Measurements from ENCODE around the gene CCDC82.

DNA sequence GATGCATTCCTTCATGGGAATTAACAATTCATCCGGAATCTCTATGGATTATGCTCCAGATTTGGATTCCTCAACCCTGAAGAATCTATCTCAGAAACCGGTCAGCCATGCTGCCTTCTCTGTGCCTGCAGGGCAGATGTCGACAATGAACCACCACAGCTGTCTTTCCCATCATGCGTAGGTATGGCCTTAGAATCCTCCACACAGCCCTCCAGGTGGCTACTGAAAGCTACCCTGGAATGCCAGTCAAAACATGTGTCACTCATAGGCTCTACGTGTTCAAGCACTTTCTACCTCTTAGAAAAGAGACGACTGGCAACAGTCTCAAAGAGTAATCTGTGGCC lies 66.1 kb downstream of the CCDC82 start:
- no peak for TF ChIP-seq SCRT1 (tag by site-specific recombination; IDR thresholded peaks at IDR 0.05; ENCODE audit: borderline replicate concordance)
- no peak for TF ChIP-seq TCF7L2 (IDR thresholded peaks at IDR 0.05; ENCODE audit: borderline replicate concordance, low read depth, low read length)
- TF ChIP-seq CTCF (tag by site-specific recombination; IDR thresholded peaks at IDR 0.05), result no peak
- TF ChIP-seq, protein P1, sequence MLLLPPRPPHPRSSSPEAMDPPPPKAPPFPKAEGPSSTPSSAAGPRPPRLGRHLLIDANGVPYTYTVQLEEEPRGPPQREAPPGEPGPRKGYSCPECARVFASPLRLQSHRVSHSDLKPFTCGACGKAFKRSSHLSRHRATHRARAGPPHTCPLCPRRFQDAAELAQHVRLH (tag by site-specific recombination; IDR thresholded peaks at IDR 0.05), result no peak
- TF ChIP-seq ZNF501 (tag by site-specific recombination; IDR thresholded peaks at IDR 0.05), result no peak
- TF ChIP-seq ZNF785 (tag by site-specific recombination; IDR thresholded peaks at IDR 0.05), result no peak
- TF ChIP-seq ZNF701 (tag by site-specific recombination; IDR thresholded peaks at IDR 0.05), result no peak
- TF ChIP-seq SALL2 (tag by site-specific recombination; IDR thresholded peaks at IDR 0.05; ENCODE audit: borderline replicate concordance), result no peak
- no peak for TF ChIP-seq ZNF274 (IDR thresholded peaks at IDR 0.05; ENCODE audit: low read length)
- TF ChIP-seq ZNF274 (tag by site-specific recombination; IDR thresholded peaks at IDR 0.05; ENCODE audit: borderline replicate concordance), result no peak
